A549 treated with CpdA at 1 μM for 4 hours (cell line): ENCODE measurements around the gene MS4A7. TPM values are rescaled to one million over a fixed set of nuclear protein-coding genes. Genes with fewer than 3 reads are reported as not detected.

Source experiments
- total RNA-seq: library from RNA; stranded (reverse); fragments of 200-300 nt; extraction: Qiagen RNA extraction; gene quantifications from 5 replicates; pipeline ENCODE4 v1.2.3, GENCODE V29; 2022; ENCODE audit warnings: low read depth

MS4A7 gene
- total RNA-seq = not detected in 5 replicates

GRCh38 chr11:60378354-60378753 is at the start of gene MS4A7:
Gene MS4A7, plus strand, starts transcription at chr11:60378532. Its CDS starts 4,610 bp downstream, at chr11:60383142.

GRCh38 chr11:60396382-60396781 is 18.1 kb downstream of the MS4A7 start, which contains the start of gene MS4A14:
Gene MS4A14, plus strand, starts transcription at chr11:60396459. Its CDS starts 120 bp downstream, at chr11:60396579.

GRCh38 chr11:60429272-60429671 is 50.9 kb downstream of the MS4A7 start, which contains the start of gene MS4A5:
Gene MS4A5, plus strand, starts transcription at chr11:60429572. Its CDS starts 103 bp downstream, at chr11:60429675.

Other genes with a start within 250 kb of the MS4A7 start
- not detected in 5 replicates for gene MS4A6A, start 195.4 kb upstream of the MS4A7 start, total RNA-seq
- gene MS4A4E, start 135.4 kb upstream of the MS4A7 start, total RNA-seq = not detected in 5 replicates
- not detected in 5 replicates for gene MS4A4A, start 97.9 kb upstream of the MS4A7 start, total RNA-seq
- not detected in 5 replicates for gene MS4A6E, start 51.3 kb upstream of the MS4A7 start, total RNA-seq
- gene MS4A14, start 17.9 kb downstream of the MS4A7 start, total RNA-seq = not detected in 5 replicates
- gene MS4A5, start 51.0 kb downstream of the MS4A7 start, total RNA-seq = not detected in 5 replicates
- not detected in 5 replicates for gene MS4A1, start 77.3 kb downstream of the MS4A7 start, total RNA-seq
- gene MS4A12, start 114.2 kb downstream of the MS4A7 start, total RNA-seq = not detected in 5 replicates
- gene MS4A13, start 136.9 kb downstream of the MS4A7 start, total RNA-seq = not detected in 5 replicates